ENCODE results near the gene TNS1.

TNS1 gene

GRCh38 chr2:217889656-217890055, 113.1 kb downstream of the TNS1 start:
- DNase-seq, result no peak

- no peak for DNase-seq
These were observed 114.7 kb downstream of the TNS1 start for GRCh38 chr2:217887841-217888701.

GRCh38 chr2:217886720-217887309, 116.0 kb downstream of the TNS1 start:
- no peak for DNase-seq

GRCh38 chr2:217886091-217886490, 116.7 kb downstream of the TNS1 start:
- no peak for DNase-seq

- DNase-seq, result no peak
These were observed 117.8 kb downstream of the TNS1 start for GRCh38 chr2:217884985-217885384.

GRCh38 chr2:217880891-217881290, 121.9 kb downstream of the TNS1 start:
- no peak for DNase-seq

GRCh38 chr2:217880287-217880889, 122.4 kb downstream of the TNS1 start:
- DNase-seq, result no peak

- no peak for DNase-seq
These were observed 123.7 kb downstream of the TNS1 start for GRCh38 chr2:217878915-217879590.

GRCh38 chr2:217877866-217878265, 124.9 kb downstream of the TNS1 start:
- DNase-seq, result no peak

GRCh38 chr2:217876253-217876570, 126.6 kb downstream of the TNS1 start:
- DNase-seq, result no peak

- no peak for DNase-seq
These were observed 127.1 kb downstream of the TNS1 start for GRCh38 chr2:217875556-217876252.

GRCh38 chr2:217875138-217875537, 127.7 kb downstream of the TNS1 start:
- DNase-seq, result no peak

- no peak for DNase-seq
These were observed 129.4 kb downstream of the TNS1 start for GRCh38 chr2:217873371-217873770.

- no peak for DNase-seq
These were observed 130.5 kb downstream of the TNS1 start for GRCh38 chr2:217872319-217872718.

GRCh38 chr2:217870528-217871011, 132.2 kb downstream of the TNS1 start:
- DNase-seq, result no peak

- no peak for DNase-seq
These were observed 133.9 kb downstream of the TNS1 start for GRCh38 chr2:217868911-217869334.

- no peak for DNase-seq
These were observed 134.4 kb downstream of the TNS1 start for GRCh38 chr2:217868265-217868892.

- DNase-seq, result no peak
These were observed 136.3 kb downstream of the TNS1 start for GRCh38 chr2:217866457-217866856.

GRCh38 chr2:217864963-217865772, 137.6 kb downstream of the TNS1 start:
- DNase-seq, result no peak

- no peak for DNase-seq
These were observed 138.9 kb downstream of the TNS1 start for GRCh38 chr2:217863883-217864282.

GRCh38 chr2:217861334-217861877, 141.4 kb downstream of the TNS1 start:
- DNase-seq, result no peak
